ENCODE data around the gene MB21D2.

The MB21D2 gene

DNA sequence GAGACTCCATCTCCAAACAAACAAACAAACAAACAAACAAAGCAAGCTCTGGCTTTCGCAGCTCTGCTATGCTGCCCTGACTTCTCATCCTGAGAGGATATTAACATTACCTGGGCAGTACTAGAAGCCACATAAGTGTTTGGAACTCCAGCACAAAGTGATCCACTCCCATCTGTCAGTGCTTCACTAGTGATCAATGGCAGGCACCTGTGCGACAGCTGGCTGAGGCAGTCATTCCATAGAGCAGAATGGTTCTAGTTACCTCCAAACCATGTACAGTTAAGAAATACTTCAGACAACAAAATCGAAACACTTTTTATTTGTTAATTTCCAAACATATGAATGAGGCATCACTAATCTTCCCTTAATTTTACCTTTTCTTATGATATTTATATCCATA is 2.8 kb upstream of the MB21D2 start:
- DNase-seq: no peak

DNA sequence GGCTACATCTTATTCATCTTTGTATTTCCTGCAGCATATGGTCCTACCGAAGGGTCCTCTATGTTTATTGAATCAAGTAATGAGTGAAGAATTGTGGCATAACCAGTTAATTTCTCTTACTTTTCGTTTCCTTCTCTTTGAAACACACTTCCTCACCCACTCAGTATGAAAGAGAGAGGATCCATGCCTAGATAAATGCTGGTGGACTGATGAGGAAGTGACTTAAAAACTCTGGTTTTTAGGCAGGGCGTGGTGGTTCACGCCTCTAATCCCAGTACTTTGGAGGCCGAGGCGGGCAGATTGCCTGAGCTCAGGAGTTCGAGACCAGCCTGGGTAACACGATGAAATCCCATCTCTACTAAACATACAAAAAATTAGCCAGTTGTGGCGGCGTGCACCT is 2.2 kb upstream of the MB21D2 start:
- no peak for DNase-seq

- no peak for DNase-seq
These were observed 576 bp upstream of the MB21D2 start for GRCh38 chr3:192918275-192918588.

DNA sequence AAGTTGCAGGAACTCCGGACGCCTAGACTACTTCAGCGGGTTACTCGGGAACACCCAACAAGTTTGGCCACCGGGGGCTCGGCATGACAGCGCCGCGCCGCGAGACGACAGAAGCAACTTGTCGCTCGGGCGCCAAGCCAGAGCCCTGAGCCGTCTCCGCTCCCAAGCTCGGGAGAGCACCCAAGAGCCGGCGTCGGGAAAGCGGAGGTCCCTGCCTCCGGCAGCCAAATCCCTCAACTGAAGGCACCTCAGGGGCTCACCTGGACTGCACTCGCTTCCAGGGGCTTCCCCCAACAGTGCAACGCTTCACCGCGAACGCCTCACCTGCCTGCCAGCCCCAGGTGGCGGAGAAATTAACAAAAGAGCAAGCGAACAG is 640 bp downstream of the MB21D2 start:
- DNase-seq: peak; percentile 47

GRCh38 chr3:192916371-192917027 is 1.2 kb downstream of the MB21D2 start:
- DNase-seq: no peak

GRCh38 chr3:192915722-192916121 is 1.9 kb downstream of the MB21D2 start:
- no peak for DNase-seq

DNA sequence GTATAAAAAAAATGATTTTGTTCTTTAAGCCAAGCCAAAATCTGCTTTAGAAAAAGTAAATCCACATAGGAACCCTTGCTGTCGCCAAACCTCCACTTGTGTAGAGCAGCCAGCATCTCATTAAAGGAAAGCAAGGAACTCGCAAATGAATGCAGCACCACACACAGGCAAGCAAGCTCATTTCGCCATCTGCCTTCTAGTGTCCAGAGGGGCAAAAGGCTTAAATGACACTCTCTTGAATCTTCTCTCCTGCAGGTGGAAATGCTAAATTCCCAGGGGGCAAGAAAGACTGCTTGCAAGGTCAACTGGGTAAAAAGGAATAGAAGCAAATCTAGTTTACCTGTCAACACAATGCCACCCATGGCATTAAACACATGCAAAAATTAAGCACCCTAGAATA is 2.4 kb downstream of the MB21D2 start:
- no peak for DNase-seq

GRCh38 chr3:192914848-192915247 is 2.8 kb downstream of the MB21D2 start:
- no peak for DNase-seq

- DNase-seq: no peak
These were observed 4.1 kb downstream of the MB21D2 start for GRCh38 chr3:192913540-192913939.

GRCh38 chr3:192911293-192911692 is 6.4 kb downstream of the MB21D2 start:
- no peak for DNase-seq

GRCh38 chr3:192907784-192908183 is 9.9 kb downstream of the MB21D2 start:
- DNase-seq: no peak

GRCh38 chr3:192906940-192907339 is 10.7 kb downstream of the MB21D2 start:
- DNase-seq: no peak

GRCh38 chr3:192905980-192906678 is 11.5 kb downstream of the MB21D2 start:
- DNase-seq: no peak

- no peak for DNase-seq
These were observed 12.9 kb downstream of the MB21D2 start for GRCh38 chr3:192904632-192905289.

DNA sequence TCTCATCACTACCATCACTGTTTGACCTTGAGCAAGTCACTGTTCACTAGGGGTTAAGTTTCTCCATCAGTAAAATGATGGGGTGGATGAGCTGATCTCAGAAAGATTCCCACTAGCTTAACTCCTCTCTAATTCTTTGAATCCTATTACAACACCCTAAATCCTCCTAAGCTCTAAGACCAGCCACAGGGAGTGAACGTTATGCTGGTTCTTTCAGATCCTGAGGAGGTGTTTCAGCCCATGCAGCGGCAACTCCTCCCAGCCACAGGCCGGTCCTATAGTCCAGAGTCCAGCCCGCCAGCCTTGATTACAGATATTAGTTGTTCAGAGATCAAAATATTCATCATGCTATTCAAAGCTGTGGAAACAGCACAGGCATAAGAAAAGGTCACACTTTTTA is 15.1 kb downstream of the MB21D2 start:
- DNase-seq: no peak

GRCh38 chr3:192901435-192901834 is 16.2 kb downstream of the MB21D2 start:
- no peak for DNase-seq

GRCh38 chr3:192899540-192899982 is 18.1 kb downstream of the MB21D2 start:
- no peak for DNase-seq

- DNase-seq: no peak
These were observed 20.7 kb downstream of the MB21D2 start for GRCh38 chr3:192897005-192897404.

DNA sequence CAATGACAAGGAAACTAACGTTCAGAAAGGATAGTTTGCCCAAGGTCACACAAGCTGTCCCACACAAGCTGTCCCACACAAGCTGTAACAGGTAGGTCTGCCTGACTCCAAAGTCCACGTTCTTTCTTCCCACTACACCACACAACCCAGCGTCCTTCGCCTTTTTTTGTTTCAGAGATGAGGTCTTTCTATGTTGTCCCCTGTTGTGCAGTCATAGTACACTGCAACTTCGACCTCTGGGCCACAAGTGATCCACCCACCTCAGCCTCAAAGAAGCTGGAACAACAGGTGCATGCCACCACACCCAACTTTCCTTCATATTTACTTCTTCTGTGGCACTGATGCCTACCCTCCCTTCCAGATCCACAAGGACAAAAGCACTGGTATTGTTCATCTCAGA is 21.4 kb downstream of the MB21D2 start:
- no peak for DNase-seq

- no peak for DNase-seq
These were observed 23.0 kb downstream of the MB21D2 start for GRCh38 chr3:192894676-192895075.

- DNase-seq: peak; percentile 78
These were observed 24.5 kb downstream of the MB21D2 start for GRCh38 chr3:192892981-192893700.

- no peak for DNase-seq
These were observed 27.0 kb downstream of the MB21D2 start for GRCh38 chr3:192890347-192891335.

Data from CD4-positive, alpha-beta T cell treated with Interleukin-17A for 1 hour (primary cell).